Stimulated activated CD4-positive, alpha-beta T cell treated with anti-CD3 and anti-CD28 coated beads, Interleukin-12 subunit alpha, Interleukin-12 subunit beta, amount 100 ng/mL, for 24 hours (primary cell): ENCODE results near the gene IDH2.
"Not testable (repeated sequence)": the region's sequence is repeated elsewhere in the genome, so short reads cannot be mapped to it uniquely, and the experiment has no call there.

Source experiments
- DNase-seq, 2 experiments: peaks; one replicate each; pipeline ENCODE4 v3.0.0-alpha.2; 2020; ENCODE audit warnings: low read depth in 2 of 2

The IDH2 gene

DNA sequence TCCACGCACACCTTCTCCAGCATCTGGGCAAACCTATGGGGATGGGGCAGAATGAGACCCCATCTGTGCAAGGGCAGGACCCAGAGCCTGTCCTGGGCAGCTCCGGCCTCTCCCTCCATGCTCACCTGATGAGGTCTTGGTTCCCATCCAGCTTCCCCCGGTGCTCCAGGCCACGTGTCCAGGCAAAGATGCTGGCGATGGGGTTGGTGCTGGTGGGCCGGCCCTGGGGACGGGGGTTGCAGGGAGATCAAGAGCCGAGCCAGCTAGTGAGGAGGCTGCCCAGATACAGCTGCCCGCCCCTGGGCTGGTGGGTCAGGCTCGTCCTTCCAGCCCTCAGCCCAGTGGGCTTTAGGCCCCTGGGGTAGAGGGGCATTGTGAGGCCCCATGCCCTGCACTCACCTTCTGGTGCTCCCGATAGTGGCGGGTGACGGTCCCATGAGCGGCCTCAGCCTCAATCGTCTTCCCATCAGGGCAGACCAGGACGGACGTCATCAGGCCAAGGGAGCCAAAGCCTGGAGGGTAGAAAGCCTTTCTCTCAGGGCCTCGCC is 17.3 kb downstream of the IDH2 start:
- DNase-seq = no peak

DNA sequence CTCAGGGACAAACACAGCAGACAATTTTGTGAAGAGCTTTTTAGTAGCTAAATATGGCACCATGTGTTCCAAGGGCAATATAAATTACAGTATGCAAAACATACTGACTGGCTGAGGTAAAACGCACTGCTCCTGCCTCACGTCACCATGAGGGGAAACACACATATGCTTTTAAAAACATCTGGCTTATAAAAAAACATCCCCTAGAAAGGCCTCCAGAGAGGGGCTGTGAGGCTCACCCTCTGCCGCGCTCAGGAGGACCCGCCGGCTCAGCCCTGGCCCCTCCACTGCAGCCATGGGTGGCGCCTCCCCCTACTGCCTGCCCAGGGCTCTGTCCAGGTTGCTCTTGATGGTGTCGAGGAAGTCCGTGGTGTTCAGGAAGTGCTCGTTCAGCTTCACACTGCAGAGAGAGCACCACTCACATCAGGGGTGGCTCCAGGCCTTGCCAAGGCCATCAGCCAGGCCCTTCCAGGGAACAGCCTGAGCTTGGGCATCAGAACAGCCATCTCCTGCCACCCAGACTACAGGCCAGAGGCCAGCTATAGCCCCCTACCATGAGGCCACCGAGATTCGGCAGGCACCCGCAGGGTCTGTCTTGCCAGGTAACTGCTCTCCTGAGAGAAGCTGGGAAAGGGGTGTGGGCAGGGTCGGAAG is 18.2 kb downstream of the IDH2 start:
- DNase-seq = no peak

DNA sequence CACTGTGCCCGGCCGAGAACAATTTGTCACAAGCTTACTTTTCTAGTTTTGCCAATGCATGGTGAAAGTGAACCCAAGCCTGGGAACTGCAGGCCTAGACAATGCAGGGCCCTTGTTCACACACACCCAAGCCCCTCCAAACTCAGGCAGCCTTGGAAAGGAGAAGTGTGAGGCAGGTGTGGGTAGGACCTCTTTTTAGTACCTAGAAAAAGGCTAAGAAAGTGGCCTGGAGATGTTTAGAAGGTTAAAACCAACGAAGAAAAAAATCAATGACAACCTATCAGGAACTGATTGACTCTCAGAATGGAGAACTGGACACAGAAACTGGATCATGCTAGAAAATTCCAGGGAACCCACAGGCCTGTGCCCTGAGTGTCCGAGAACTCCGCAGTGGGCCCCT is 18.8 kb downstream of the IDH2 start:
- no peak for DNase-seq

DNA sequence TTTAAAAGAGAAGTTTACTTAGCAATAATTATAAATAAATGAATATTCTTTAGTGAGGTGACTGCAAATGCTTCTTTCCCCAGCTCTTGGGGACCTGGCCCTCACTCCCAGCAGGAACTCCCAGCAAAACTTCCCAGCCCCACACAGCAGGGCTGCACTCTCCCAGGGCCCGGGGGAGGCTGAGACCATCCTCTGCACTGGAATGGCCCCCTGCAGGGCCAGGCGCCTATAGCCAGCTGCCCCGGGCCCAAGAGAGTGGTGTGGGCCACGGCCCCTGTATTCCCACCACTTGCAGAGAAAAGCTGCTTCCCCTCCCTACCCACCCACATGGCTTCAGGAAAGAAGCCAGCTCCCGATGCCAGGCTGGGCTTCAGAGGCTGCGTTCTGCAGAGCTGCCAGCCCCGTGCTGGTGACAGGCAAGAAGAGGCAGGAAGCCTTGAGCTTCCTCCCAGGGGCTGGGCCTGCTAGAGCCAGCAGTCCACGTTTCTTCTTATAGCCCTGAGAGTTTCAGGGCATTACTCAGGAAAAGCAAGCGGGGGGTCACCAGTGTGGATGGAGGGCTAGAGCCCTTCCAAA is 20.0 kb downstream of the IDH2 start:
- no peak for DNase-seq

DNA sequence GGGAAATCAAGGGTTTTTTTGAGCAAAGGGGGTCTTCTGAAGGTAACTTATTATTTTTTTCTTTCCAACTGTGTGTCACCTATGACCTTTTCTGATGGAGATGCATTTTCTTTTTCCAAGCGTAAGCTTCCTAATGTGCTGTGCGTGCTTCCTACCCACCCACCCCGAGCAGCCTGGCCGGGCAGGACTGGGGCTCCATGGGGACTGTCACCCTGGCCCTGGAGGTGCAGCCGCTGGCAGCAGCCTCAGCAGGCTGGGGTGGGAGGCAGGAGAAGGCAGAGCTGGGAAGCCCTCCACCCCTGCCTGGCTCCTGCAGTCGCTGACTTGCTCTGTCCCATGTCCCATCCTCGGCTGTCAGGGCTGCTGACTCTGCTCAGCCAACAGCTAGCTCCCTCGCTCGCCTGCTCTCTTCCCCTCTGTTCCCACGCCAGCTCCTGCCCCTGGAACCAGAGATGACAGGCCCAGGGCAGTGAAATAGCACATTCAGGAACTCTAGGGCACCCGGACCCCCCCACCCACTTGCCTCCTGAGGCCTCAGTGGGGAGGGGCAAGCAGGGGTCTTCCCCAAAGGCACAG is 21.4 kb downstream of the IDH2 start:
- DNase-seq = no peak

DNA sequence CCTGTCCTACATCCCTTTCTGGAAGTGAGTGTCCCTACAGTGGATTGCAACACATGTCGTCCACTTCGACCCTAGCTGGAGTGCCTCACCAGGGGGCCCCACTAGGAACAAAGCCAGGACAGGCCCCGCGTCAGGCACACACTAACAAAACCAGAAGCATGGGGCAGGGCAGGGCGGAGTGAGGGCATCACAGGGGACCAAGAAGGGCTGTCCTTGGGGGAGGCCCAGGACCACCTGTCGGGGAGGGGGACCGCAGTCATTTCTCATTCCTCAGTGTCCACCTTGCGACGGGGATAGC is 21.9 kb downstream of the IDH2 start:
- DNase-seq = no peak

DNA sequence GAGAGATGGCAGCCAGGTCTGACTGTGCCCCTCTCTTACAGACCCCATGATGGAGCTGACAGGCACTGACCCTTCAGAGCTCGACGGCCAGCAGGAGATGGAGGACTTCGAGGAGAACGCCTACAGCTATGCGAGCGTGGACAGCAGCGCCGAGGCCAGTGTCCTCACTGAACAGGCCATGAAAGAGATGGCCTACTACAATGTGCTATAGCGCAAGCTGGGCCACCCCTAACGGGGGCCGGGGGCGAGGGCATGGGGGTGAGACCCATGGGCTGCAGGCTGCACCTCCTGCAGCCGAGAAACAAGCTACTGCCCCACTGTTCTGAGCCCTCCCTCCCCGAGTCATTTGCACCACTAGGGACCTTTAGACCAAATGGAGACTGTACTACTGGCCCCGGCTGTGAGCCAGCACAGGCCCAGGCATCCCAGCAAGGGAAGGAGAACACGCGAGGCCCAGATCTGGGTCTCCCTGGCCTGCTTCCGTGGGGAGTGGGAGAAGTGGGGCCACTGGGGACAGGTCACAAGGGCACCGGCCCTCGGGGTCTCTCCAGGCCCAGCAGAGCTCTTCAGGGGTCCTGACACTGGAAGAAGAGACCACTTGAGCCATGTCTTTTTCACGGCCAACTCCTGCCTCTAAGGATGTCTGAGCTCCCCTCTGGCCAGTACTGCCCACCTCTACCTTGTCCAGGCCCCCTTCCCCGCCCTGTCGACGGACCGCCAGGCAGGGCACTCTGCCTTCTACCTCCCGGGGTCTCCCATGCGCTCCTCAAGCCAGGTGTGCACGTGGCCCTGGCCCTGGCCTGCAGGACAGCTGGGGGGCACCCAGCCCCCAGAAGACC is 22.4 kb downstream of the IDH2 start:
- DNase-seq = no peak

DNA sequence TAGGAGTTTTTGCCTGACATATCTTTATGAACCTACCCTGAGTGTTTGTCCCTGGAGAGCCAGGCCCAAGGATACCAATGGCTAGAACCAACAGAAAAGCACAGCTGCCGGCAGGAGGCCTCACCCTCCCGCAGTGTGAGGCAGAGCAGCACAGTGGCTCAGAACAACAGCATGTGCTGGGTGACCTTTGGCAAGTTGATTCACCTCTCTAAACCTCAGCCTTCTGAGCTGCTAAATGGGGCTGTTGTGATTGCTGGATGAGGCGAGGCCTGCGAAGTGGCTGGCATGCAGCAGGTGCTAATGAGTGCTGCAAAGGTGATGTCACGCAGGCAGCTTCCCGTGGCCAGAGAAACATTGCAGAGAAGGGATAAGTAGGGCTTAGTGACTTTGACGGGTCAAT is 23.3 kb downstream of the IDH2 start:
- DNase-seq = no peak

DNA sequence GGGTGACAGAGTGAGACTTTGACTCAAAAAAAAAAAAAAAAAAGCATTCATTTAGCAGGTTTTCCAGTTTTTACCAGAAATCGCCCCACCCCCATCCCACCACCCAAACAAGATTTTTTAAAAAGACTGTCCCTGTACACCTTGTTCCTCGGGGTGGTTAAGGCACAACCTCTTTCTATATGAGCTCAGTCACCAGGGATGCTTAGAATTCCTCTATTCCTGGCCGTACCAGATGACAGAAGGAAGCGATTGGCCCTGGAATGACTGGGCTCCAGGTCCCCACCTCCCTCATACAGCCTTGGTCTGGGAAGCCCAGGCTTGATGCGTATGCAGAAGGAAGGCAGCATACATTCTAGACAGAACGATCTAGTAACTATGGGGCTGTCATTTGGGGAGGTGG is 25.6 kb downstream of the IDH2 start:
- DNase-seq = no peak

DNA sequence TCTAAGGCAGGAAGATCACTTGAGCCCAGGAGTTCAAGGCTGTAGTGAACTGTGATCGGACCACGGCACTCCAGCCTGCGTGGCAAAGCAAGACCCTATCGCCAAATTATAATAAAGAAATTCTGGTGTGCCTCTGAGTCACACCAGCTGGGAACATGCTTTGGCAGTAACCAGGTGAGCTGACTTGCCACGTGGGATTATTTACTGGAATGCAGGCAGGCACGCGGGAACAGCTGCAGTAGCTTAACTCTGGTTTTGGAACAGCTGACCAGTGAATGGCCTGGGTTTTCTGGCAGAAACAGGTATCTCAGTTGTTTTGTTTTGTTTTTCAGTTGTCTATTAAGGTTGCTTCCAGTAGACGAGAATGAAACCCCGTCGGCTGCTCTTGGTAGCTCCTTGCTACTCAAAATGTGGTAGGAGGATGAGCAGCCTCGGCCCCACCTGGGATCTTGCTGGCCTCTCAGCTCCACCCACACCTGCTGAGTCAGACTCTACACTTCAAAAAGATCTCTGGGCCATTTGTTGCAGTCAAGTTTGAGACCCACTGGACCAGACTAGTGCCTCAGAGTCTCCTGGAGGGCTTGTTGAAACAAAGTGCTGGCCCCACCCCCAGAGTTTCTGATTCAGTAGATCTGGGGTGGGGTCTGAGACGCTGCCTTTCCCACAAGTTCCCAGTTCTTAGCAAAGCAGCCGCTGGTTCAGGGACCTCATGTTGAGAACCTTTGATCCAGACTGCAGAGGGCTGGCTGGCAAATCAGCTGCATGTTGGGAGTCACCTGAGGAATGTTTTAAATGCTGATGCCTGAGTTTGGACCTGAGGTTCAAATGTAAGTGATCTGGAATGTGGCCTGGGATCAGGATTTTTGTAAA is 26.6 kb downstream of the IDH2 start:
- no peak for DNase-seq

DNA sequence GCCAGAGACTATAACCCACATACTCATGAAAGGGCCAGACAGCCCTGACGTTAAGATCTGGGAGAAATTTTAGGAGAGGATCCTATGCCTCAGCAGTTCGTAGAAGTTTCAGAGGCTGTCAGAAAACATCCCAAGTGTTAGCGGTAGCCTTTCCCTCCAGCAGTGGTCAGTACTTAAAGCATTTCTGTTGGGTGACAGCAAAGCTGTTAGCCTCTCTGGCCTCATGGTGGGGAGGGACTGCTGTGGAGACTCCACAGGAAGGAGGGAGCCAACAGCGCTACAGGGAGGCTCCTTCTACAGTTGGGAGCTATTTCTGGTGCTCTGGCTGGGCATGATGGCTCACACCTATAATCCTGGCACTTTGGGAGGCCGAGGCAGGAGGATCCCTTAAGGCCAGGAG is 27.4 kb downstream of the IDH2 start:
- no peak for DNase-seq

DNA sequence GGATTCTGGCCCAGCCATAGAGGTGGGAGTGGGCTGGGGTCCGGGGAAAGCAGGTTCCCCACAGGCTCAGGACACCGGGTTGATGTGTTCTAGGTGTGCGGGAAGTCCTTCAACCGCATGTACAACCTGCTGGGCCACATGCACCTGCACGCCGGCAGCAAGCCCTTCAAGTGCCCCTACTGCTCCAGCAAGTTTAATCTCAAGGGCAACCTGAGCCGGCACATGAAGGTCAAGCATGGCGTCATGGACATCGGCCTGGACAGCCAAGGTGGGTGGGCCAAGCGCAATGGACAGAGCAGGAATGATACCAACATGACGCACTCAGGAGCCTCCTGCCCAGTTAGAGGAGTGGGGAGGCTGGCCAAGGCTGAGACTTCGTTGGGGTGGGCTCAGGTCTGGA is 28.2 kb downstream of the IDH2 start:
- DNase-seq = no peak

DNA sequence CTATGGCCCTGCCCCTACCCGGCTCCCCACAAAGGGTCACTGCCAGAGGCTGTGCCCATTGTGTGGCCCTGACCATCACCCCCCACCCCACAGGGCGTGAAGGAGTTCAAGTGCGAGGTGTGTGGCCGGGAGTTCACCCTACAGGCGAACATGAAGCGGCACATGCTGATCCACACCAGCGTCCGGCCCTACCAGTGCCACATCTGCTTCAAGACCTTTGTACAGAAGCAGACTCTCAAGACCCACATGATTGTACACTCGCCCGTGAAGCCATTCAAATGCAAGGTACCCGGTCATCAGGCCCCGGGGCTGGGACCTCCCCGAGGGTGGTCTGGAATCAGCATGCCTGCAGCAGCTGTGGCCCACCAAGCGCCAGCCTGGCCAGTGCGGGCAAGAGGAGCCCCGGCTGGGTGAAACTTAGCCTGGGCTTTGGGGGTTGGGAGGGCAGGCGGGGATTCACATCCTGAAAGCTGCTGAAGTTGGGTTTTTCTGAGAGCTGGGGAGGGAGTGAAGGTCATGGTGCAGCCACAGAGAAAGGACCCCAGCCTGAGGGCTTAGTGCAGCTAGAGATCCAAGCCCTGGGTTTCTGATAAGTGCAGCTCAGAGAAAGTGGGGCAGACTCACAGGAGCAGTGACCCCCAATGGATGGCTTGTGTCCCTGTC is 29.2 kb downstream of the IDH2 start:
- no peak for DNase-seq

DNA sequence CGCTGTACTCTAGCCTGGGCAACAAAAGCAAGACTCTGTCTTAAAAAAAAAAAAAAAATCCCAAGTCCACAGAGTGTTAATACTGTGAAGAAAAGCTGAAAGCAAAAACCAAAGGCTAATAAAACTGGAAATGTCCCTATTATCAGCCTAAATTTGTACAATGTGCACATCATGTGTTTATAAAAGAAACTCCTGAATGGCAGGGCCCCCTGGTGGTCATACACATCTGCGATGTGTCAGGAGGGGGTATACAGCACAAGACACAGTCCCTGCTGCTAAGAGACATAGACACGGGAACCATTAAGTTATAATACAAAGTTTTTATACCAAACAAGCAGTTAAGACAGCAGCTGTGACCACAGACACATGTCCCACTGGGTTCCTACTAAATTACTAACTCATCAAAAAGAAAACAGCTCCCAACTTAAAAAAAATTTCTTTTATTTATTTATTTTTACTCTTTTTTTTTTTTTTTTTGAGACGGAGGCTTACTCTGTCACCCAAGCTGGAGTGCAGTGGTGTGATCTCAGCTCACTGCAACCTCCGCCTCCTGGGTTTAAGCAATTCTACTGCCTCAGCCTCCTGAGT is 31.0 kb downstream of the IDH2 start:
- DNase-seq = peak; percentile 47 to 71

DNA sequence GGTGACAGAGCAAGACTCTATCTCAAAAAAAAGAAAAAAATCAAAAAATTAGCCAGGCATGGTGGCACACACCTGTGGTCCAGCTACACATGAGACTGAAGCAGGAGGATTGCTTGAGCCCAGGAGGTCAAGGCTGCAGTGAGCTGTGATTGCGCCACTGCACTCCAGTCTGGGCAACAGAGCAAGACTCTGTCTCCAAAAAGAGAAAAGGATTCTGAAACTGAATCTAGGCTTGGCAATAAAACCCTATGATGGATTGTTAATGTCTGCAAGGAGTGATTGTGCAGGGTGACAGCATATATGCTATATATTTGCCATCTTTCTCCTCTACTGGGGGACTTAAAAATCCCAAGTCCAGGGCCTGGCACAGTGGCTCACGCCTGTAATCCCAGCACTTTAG is 31.6 kb downstream of the IDH2 start:
- not testable (repeated sequence) for DNase-seq

DNA sequence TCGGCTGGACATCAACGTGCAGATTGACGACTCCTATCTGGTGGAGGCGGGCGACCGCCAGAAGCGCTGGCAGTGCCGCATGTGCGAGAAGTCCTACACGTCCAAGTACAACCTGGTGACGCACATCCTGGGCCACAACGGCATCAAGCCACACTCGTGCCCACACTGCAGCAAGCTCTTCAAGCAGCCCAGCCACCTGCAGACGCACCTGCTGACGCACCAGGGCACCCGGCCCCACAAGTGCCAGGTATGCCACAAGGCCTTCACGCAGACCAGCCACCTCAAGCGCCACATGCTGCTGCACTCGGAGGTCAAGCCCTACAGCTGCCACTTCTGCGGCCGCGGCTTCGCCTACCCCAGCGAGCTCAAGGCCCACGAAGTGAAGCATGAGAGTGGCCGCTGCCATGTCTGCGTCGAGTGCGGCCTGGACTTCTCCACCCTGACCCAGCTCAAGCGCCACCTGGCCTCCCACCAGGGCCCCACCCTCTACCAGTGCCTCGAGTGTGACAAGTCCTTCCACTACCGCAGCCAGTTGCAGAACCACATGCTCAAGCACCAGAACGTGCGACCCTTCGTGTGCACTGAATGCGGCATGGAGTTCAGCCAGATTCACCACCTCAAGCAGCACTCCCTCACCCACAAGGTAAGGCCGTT is 34.2 kb downstream of the IDH2 start:
- DNase-seq = no peak

DNA sequence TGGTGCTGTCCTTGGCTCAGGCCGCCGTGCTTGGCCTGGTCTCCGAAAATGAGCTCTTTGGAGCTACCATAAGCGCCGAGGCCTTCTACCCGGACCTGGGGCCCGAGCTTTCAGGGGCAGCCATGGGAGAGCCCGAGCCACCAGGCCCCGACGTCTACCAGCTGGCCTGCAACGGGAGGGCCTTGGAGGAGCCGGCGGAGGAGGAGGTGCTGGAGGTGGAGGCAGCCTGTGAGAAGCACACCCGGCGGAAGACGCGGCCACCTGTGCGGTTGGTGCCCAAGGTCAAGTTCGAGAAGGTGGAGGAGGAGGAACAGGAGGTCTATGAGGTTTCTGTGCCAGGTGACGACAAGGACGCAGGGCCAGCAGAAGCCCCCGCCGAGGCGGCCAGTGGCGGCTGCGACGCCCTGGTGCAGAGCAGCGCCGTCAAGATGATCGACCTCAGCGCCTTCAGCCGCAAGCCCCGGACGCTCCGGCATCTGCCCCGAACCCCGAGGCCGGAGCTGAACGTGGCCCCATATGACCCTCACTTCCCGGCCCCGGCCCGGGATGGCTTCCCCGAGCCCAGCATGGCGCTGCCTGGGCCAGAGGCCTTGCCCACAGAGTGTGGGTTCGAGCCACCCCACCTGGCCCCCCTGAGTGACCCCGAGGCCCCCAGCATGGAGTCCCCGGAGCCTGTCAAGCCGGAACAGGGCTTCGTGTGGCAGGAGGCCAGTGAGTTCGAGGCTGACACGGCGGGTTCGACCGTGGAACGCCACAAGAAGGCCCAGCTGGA is 34.9 kb downstream of the IDH2 start:
- no peak for DNase-seq

DNA sequence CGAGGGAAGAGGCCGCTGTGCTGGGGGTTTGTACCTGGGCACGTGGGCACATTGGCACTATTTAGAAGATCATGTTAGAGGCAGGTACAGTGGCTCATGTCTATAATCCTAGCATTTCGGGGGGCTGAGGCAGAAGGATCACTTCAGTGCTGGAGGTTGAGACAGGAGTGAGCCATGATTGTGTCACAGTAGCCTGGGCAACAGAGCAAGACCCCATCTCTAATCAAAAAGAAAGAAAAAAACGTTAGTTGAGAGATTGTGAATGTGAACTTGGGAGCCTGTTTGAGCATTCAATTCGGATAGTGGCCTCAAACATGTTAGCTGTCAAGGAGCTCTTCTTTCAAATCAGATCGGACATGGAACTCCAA is 36.6 kb downstream of the IDH2 start:
- DNase-seq = no peak

DNA sequence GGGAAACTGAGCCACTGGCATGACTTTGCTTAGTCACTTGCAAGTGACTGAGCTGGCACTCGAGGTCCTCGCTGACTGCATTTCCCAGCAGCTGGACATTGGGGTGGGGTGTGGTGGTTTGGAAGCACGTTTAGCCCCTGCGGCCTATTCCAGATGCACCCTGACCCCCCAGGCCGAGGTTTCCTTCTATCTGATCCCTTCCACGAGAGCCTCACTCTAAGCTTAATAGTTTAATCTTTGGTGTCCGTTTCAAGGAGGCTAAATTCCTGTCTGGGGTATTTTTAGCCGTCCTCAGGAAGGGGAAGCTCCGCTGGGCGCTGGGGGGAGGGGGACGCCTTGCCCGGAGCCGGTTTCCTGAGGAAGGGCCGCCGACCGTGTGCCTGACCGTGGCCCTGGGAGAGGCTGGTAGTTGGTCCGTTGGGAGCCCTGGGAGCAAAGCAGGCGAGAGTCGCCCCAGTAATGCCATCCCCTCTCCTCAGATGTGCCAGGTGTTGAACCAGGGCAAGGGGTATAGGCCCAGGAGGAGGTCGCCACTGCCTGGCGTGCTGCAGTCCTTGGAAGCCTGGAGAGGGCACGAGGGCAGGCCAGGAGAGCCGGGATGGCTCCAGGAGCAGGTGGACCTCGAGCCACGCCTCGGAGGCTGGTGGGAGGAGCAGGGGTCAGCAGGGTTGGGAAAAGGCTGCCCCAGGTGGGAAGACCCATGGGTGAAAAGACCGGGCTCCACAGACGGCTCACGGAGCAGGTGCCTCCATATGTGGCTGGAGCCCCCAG is 37.2 kb downstream of the IDH2 start:
- DNase-seq = no peak
